ENCODE measurements around the gene RLIM. TPM values are rescaled to one million over a fixed set of nuclear protein-coding genes. Genes with fewer than 3 reads are reported as not detected.

RLIM gene
- total RNA-seq, 1 donor from 2014 or later = 34.0 TPM

GRCh38 chrX:74593593-74593992, 20.8 kb downstream of the RLIM start:
- TF ChIP-seq CTCF (IDR thresholded peaks at IDR 0.05) = no peak
- Mint-ChIP-seq H3K4me1 (no peaks in the 10 kb centered on the region), H3K27ac (no peak overlapping the region), H3K9me3 (no peaks in the 10 kb centered on the region), H3K36me3 (ENCODE audit: low read depth) (peaks cover 57% of the 10 kb centered on the region), H3K27me3 (no peaks in the 10 kb centered on the region), H3K4me3 (no peak overlapping the region)
- intact Hi-C loops (cut with micrococcal nuclease) = no loop called here
- DNase-seq = no peak
- ChIA-PET POLR2A (no interaction called here), CTCF (no interaction called here)
- no peak for ATAC-seq (ENCODE audit: low read depth)

- ATAC-seq (ENCODE audit: low read depth) = no peak
- DNase-seq = no peak
- Mint-ChIP-seq H3K27ac (no peak overlapping the region), H3K36me3 (ENCODE audit: low read depth) (peaks cover 30% of the 10 kb centered on the region), H3K9me3 (no peaks in the 10 kb centered on the region), H3K27me3 (no peaks in the 10 kb centered on the region), H3K4me1 (no peaks in the 10 kb centered on the region), H3K4me3 (no peak overlapping the region)
- TF ChIP-seq CTCF (IDR thresholded peaks at IDR 0.05) = no peak
- ChIA-PET POLR2A (no interaction called here), CTCF (no interaction called here)
- intact Hi-C loops (cut with micrococcal nuclease) = no loop called here
These were observed 28.7 kb downstream of the RLIM start for GRCh38 chrX:74585766-74586165.

- no peaks in the 10 kb centered on the region for H3K4me1 Mint-ChIP-seq
- ChIA-PET CTCF (no interaction called here), POLR2A (no interaction called here)
- no peak overlapping the region for H3K4me3 Mint-ChIP-seq
- H3K36me3 Mint-ChIP-seq (ENCODE audit: low read depth) = peaks cover 5% of the 10 kb centered on the region
- no peak for TF ChIP-seq CTCF (IDR thresholded peaks at IDR 0.05)
- H3K27me3 Mint-ChIP-seq = no peaks in the 10 kb centered on the region
- intact Hi-C loops (cut with micrococcal nuclease) = no loop called here
- ATAC-seq (ENCODE audit: low read depth) (no peak), DNase-seq (no peak)
- H3K9me3 Mint-ChIP-seq = no peaks in the 10 kb centered on the region
- no peak overlapping the region for H3K27ac Mint-ChIP-seq
These were observed 34.7 kb downstream of the RLIM start for GRCh38 chrX:74579597-74580198.

GRCh38 chrX:74578137-74578536, 36.3 kb downstream of the RLIM start:
- intact Hi-C loops (cut with micrococcal nuclease) = no loop called here
- Mint-ChIP-seq H3K4me1 (no peaks in the 10 kb centered on the region), H3K4me3 (no peak overlapping the region), H3K27ac (no peak overlapping the region), H3K9me3 (no peaks in the 10 kb centered on the region), H3K36me3 (ENCODE audit: low read depth) (peaks cover 4% of the 10 kb centered on the region), H3K27me3 (no peaks in the 10 kb centered on the region)
- no peak for ATAC-seq (ENCODE audit: low read depth)
- CTCF ChIA-PET = no interaction called here
- POLR2A ChIA-PET = no interaction called here
- no peak for DNase-seq
- no peak for TF ChIP-seq CTCF (IDR thresholded peaks at IDR 0.05)

- H3K27ac Mint-ChIP-seq = no peak overlapping the region
These were observed 57.0 kb downstream of the RLIM start for GRCh38 chrX:74557378-74557777.

More at GRCh38 chrX:74557378-74557777, 57.0 kb downstream of the RLIM start:
- CTCF ChIA-PET = no interaction called here
- intact Hi-C loops (cut with micrococcal nuclease) = loop anchor here (10.0 kb wide), 1 partner anchor 1047 kb away; no protein-coding TSS in a partner anchor
- no peak for ATAC-seq (ENCODE audit: low read depth)
- no peak overlapping the region for H3K4me3 Mint-ChIP-seq
- DNase-seq = no peak
- no peak for TF ChIP-seq CTCF (IDR thresholded peaks at IDR 0.05)
- POLR2A ChIA-PET = no interaction called here
- H3K36me3 Mint-ChIP-seq (ENCODE audit: low read depth) = no peaks in the 10 kb centered on the region
- peaks cover 2% of the 10 kb centered on the region for H3K27me3 Mint-ChIP-seq
- H3K9me3 Mint-ChIP-seq = no peaks in the 10 kb centered on the region
- no peaks in the 10 kb centered on the region for H3K4me1 Mint-ChIP-seq
